NB4 (cell line): ENCODE data around the gene DMRT3.

Experiments
- DNase-seq: peaks from one replicate; pipeline ENCODE4 v3.0.0; 2010; ENCODE audit warnings: low read depth
- H3K4me3 ChIP-seq: one replicate; pipeline ENCODE4 v1.5.1; 2011; ENCODE audit warnings: mild to moderate bottlenecking, low read depth, low read length, moderate library complexity
- CTCF ChIP-seq: IDR thresholded peaks from one replicate; pipeline ENCODE4 v1.5.1; 2012; ENCODE audit warnings: low read depth, low read length
- MYC ChIP-seq: IDR thresholded peaks from 2 replicates; pipeline ENCODE4 v1.6.1; 2011; ENCODE audit warnings: low read depth, low read length
- POLR2A ChIP-seq: IDR thresholded peaks from 2 replicates; pipeline ENCODE4 v1.6.1; 2011; ENCODE audit warnings: mild to moderate bottlenecking; ENCODE audit not compliant: insufficient read length; ENCODE audit errors: extremely low read depth
- TF ChIP-seq, protein P1 (sequence below): IDR thresholded peaks from 2 replicates; pipeline ENCODE4 v1.6.1; 2011; ENCODE audit warnings: low read depth, low read length

Gene DMRT3

DNA sequence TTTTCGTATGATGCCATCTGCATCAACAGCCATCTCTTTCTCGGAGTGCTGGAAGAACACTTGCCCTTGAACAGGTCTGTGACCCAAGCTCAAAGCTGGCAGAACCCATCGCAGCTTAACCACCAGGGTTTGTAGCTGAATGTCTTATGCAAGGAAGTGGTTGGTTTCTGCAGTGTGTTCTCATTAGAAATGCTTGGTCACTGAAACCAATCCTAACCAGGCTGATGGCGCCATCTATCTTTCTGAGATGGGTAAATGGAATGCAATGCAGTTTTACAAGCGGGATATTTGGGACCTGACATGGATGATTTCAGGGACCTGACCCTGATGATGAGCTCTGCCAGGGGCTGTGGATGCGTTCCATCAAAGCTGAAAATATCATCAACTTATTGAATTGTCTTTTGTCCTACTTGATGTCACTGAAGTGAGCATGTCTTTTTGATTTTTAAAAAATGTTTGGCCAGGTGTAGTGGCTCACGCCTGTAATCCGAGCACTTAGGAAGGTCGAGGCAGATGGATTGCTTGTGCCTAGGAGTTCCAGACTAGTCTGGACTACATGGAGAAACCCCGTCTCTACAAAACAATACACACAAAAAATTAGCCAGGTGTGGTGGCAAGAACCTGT lies 28.7 kb downstream of the DMRT3 start:
- peak; percentile 91 for DNase-seq
- H3K4me3 ChIP-seq, result no peak overlapping the region
- TF ChIP-seq MYC (no peak), POLR2A (no peak), CTCF (peak; percentile 87)
- TF ChIP-seq, protein P1, sequence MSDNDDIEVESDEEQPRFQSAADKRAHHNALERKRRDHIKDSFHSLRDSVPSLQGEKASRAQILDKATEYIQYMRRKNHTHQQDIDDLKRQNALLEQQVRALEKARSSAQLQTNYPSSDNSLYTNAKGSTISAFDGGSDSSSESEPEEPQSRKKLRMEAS, result no peak

DNA sequence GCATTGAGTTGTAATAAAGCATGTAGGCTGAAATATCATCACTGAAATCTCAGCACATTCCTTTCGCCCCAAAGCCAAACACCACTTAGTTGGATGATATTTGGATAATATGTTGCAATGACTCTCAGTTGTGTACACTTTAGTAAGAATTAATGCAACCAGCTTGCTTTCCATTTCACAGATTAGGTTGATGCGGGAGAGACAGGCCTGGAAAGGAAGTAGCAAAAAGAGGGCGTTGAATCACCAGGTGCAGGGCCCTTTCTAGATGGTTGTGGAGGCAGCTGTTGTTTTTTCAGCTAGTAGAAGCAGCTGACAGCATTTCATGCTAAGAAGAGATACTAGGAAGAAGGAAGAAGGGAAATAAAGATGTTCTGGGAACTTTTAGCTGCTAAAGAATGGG lies 30.9 kb downstream of the DMRT3 start:
- no peak overlapping the region for H3K4me3 ChIP-seq
- TF ChIP-seq CTCF (no peak), MYC (no peak), POLR2A (no peak)
- TF ChIP-seq, protein P1, result no peak
- no peak for DNase-seq

GRCh38 chr9:1008216-1008615 lies 31.8 kb downstream of the DMRT3 start:
- H3K4me3 ChIP-seq, result no peak overlapping the region
- no peak for DNase-seq
- TF ChIP-seq POLR2A, result no peak
- no peak for TF ChIP-seq MYC
- TF ChIP-seq, protein P1, result no peak
- TF ChIP-seq CTCF, result no peak

- H3K4me3 ChIP-seq, result no peak overlapping the region
- peak; percentile 90 for DNase-seq
- TF ChIP-seq POLR2A, result no peak
- peak; percentile 69 for TF ChIP-seq MYC
- TF ChIP-seq, protein P1, result peak; percentile 57
- peak; percentile 100 for TF ChIP-seq CTCF
Observed at GRCh38 chr9:1009101-1009707, 32.7 kb downstream of the DMRT3 start.

- peak; percentile 77 for DNase-seq
- H3K4me3 ChIP-seq, result no peak overlapping the region
- TF ChIP-seq CTCF (no peak), MYC (no peak), POLR2A (no peak)
- TF ChIP-seq, protein P1, result no peak
Observed at GRCh38 chr9:1013021-1013420, 36.6 kb downstream of the DMRT3 start.
